Mammary epithelial cell (primary cell): ENCODE data around the gene FAM83C.

ENCODE experiments used
- EZH2 ChIP-seq: IDR thresholded peaks from 2 replicates; pipeline ENCODE4 v1.6.1; 2012; ENCODE audit warnings: low read length, inconsistent platforms, borderline replicate concordance
- TF ChIP-seq, protein P1 (sequence below), 2 donors: IDR thresholded peaks in 1 of 2; conservative IDR thresholded peaks in 1 of 2; 2 replicates each; pipeline ENCODE4 v1.5.1; 2011 to 2012; ENCODE audit warnings: inconsistent platforms in 2 of 2, low read length in 2 of 2, mild to moderate bottlenecking in 2 of 2, control low read depth in 1 of 2, low read depth in 1 of 2; ENCODE audit not compliant: insufficient read depth in 1 of 2; ENCODE audit errors: extremely low read depth in 1 of 2

DNA sequence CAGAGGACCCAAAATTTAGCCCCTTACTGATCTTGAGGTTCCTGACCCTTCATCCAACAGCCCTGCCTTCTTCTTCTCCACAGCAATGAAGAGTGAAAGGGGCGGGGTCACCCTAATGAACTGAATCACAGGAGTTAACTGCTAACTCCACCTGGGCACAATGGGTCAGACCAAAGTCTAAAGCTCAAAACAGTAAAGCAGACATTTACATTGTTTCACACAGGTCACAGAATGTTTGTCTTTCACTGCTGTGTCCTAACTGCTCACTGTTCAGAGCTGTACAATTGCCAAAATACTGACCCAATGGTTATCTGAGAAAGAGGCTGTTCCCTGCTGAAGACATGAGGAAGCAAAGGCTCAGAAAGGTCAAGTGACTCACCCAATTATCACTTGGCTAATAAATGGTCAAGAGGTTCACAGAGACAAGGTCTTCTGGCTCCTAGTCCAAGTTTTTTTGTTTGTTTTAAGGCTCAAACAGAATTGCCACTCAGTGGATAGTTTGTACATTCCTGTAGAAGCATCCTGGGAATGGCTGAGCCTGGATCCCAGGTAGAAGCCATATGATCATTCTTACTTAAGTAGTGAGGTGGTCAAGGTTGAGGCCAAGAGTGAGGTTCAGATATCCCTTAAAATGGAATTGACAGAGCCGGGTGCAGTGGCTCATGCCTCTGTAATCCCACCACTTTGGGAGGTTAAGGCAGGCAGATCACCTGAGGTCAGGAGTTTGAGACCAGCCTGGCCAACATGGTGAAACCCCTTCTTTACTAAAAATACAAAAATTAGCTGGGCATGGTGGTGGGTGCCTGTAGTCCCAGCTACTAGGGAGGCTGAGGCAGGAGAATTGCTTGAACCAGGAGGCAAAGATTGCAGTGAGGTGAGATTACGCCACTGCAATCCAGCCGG lies 35.1 kb upstream of the FAM83C start:
- TF ChIP-seq, protein P1, sequence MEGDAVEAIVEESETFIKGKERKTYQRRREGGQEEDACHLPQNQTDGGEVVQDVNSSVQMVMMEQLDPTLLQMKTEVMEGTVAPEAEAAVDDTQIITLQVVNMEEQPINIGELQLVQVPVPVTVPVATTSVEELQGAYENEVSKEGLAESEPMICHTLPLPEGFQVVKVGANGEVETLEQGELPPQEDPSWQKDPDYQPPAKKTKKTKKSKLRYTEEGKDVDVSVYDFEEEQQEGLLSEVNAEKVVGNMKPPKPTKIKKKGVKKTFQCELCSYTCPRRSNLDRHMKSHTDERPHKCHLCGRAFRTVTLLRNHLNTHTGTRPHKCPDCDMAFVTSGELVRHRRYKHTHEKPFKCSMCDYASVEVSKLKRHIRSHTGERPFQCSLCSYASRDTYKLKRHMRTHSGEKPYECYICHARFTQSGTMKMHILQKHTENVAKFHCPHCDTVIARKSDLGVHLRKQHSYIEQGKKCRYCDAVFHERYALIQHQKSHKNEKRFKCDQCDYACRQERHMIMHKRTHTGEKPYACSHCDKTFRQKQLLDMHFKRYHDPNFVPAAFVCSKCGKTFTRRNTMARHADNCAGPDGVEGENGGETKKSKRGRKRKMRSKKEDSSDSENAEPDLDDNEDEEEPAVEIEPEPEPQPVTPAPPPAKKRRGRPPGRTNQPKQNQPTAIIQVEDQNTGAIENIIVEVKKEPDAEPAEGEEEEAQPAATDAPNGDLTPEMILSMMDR (conservative IDR thresholded peaks at IDR 0.05 in 1 of 2, IDR thresholded peaks at IDR 0.05 in 1 of 2; ENCODE audit: extremely low read depth in 1 of 2, insufficient read depth in 1 of 2, low read depth in 1 of 2, low read length in 2 of 2): no peak
- TF ChIP-seq EZH2: no peak
